ENCODE data around the gene EEF2K. TPM values are rescaled to one million over a fixed set of nuclear protein-coding genes. Genes with fewer than 3 reads are reported as not detected.

The EEF2K gene
- total RNA-seq, 4 donors from 2014 or later: 15.6 to 21.3 (median 19.9) TPM

- no peak for DNase-seq
- TF ChIP-seq CTCF (IDR thresholded peaks at IDR 0.05) (no peak), POLR2A (IDR thresholded peaks at IDR 0.05) (no peak)
- Histone ChIP-seq H3K36me3 (no peaks in the 10 kb centered on the region), H3K27me3 (no peaks in the 10 kb centered on the region), H3K4me1 (no peaks in the 10 kb centered on the region), H3K27ac (no peak overlapping the region), H3K4me3 (replicated peaks in 1 of 3) (no peak overlapping the region), H3K9me3 (no peaks in the 10 kb centered on the region)
- WGBS, 2 donors: 77 to 80% methylated on average over 14 to 18 of the region's 18 CpGs
- intact Hi-C loops (cut with DNase I): no loop called here
These were observed 27.8 kb upstream of the EEF2K start for GRCh38 chr16:22177968-22178930.

- TF ChIP-seq CTCF (IDR thresholded peaks at IDR 0.05) (no peak), POLR2A (IDR thresholded peaks at IDR 0.05) (no peak)
- Histone ChIP-seq H3K27ac (no peak overlapping the region), H3K4me1 (no peaks in the 10 kb centered on the region), H3K36me3 (no peaks in the 10 kb centered on the region), H3K27me3 (no peaks in the 10 kb centered on the region), H3K9me3 (no peaks in the 10 kb centered on the region), H3K4me3 (replicated peaks in 1 of 3) (no peak overlapping the region)
- no peak for DNase-seq
- 79 to 89% methylated on average over 9 to 11 of the region's 11 CpGs for WGBS, 2 donors
- intact Hi-C loops (cut with DNase I): loop anchor here (10.0 kb wide), 1 partner anchor 87 kb away; the partner anchor contains the start of gene VWA3A
These were observed 24.7 kb upstream of the EEF2K start for GRCh38 chr16:22181426-22181825.

GRCh38 chr16:22181843-22182242 is 24.2 kb upstream of the EEF2K start:
- Histone ChIP-seq H3K9me3 (no peaks in the 10 kb centered on the region), H3K4me1 (no peaks in the 10 kb centered on the region), H3K27me3 (no peaks in the 10 kb centered on the region), H3K27ac (no peak overlapping the region), H3K4me3 (replicated peaks in 1 of 3) (no peak overlapping the region), H3K36me3 (no peaks in the 10 kb centered on the region)
- TF ChIP-seq POLR2A (IDR thresholded peaks at IDR 0.05) (no peak), CTCF (IDR thresholded peaks at IDR 0.05) (no peak)
- no peak for DNase-seq
- 83 to 88% methylated on average over 7 of the region's 7 CpGs for WGBS, 2 donors
- intact Hi-C loops (cut with DNase I): loop anchor here (10.0 kb wide), 1 partner anchor 87 kb away; the partner anchor contains the start of gene VWA3A

- Histone ChIP-seq H3K27ac (no peak overlapping the region), H3K4me1 (peaks cover 0 to 2% of the 10 kb centered on the region in 2 donors), H3K36me3 (no peaks in the 10 kb centered on the region), H3K9me3 (no peaks in the 10 kb centered on the region), H3K4me3 (replicated peaks in 1 of 3) (no peak overlapping the region), H3K27me3 (no peaks in the 10 kb centered on the region)
- no peak for DNase-seq
- TF ChIP-seq CTCF (IDR thresholded peaks at IDR 0.05): no peak
- WGBS, 2 donors: 78 to 92% methylated on average over 5 of the region's 5 CpGs
- intact Hi-C loops (cut with DNase I): loop anchor here (10.0 kb wide), 1 partner anchor 89 kb away; the partner anchor contains the start of gene VWA3A
These were observed 22.7 kb upstream of the EEF2K start for GRCh38 chr16:22183335-22183734.

Data from thyroid gland (tissue), 4 donors.